Islet precursor cell (in vitro differentiated cells): ENCODE results near the gene TMCO1.
"Not testable (repeated sequence)": the region's sequence is repeated elsewhere in the genome, so short reads cannot be mapped to it uniquely, and the experiment has no call there.

Experiments used
- DNase-seq: peaks from one replicate; pipeline ENCODE4 v3.0.0-alpha.2; 2018

Gene TMCO1

GRCh38 chr1:165768513-165769394 lies at the start of gene TMCO1:
TMCO1 (minus strand) TSS chr1:165768868; CDS start chr1:165768751, 117 bp downstream.
- DNase-seq: peak; percentile 99

- DNase-seq: peak; percentile 63
Observed at GRCh38 chr1:165816826-165817497, 48.3 kb upstream of the TMCO1 start.

- no peak for DNase-seq
Observed at GRCh38 chr1:165816157-165816556, 47.5 kb upstream of the TMCO1 start.

GRCh38 chr1:165815725-165816124 lies 47.1 kb upstream of the TMCO1 start:
- peak; percentile 84 for DNase-seq

GRCh38 chr1:165807613-165808012 lies 38.9 kb upstream of the TMCO1 start:
- DNase-seq: no peak

- DNase-seq: not testable (repeated sequence)
Observed at GRCh38 chr1:165804513-165804912, 35.8 kb upstream of the TMCO1 start.

GRCh38 chr1:165799387-165799786 lies 30.7 kb upstream of the TMCO1 start:
- no peak for DNase-seq

- DNase-seq: no peak
Observed at GRCh38 chr1:165795894-165796293, 27.2 kb upstream of the TMCO1 start.

- no peak for DNase-seq
Observed at GRCh38 chr1:165793951-165794350, 25.3 kb upstream of the TMCO1 start.

GRCh38 chr1:165787741-165788140 lies 19.1 kb upstream of the TMCO1 start:
- no peak for DNase-seq

- DNase-seq: not testable (repeated sequence)
Observed at GRCh38 chr1:165783519-165783918, 14.9 kb upstream of the TMCO1 start.

GRCh38 chr1:165778197-165778596 lies 9.5 kb upstream of the TMCO1 start:
- DNase-seq: not testable (repeated sequence)

- peak; percentile 83 for DNase-seq
Observed at GRCh38 chr1:165773324-165773965, 4.8 kb upstream of the TMCO1 start.

- DNase-seq: no peak
Observed at GRCh38 chr1:165772739-165773138, 4.1 kb upstream of the TMCO1 start.

GRCh38 chr1:165764277-165764676 lies 4.4 kb downstream of the TMCO1 start:
- DNase-seq: no peak

GRCh38 chr1:165763442-165763841 lies 5.2 kb downstream of the TMCO1 start:
- DNase-seq: no peak

- no peak for DNase-seq
Observed at GRCh38 chr1:165762725-165763124, 5.9 kb downstream of the TMCO1 start.

GRCh38 chr1:165759095-165759494 lies 9.6 kb downstream of the TMCO1 start:
- no peak for DNase-seq

GRCh38 chr1:165755393-165756010 lies 13.2 kb downstream of the TMCO1 start:
- no peak for DNase-seq

GRCh38 chr1:165753934-165754333 lies 14.7 kb downstream of the TMCO1 start:
- no peak for DNase-seq

GRCh38 chr1:165748550-165748949 lies 20.1 kb downstream of the TMCO1 start:
- DNase-seq: no peak

- no peak for DNase-seq
Observed at GRCh38 chr1:165747632-165748447, 20.8 kb downstream of the TMCO1 start.
